ENCODE results near the gene SUPT6H.

DNA sequence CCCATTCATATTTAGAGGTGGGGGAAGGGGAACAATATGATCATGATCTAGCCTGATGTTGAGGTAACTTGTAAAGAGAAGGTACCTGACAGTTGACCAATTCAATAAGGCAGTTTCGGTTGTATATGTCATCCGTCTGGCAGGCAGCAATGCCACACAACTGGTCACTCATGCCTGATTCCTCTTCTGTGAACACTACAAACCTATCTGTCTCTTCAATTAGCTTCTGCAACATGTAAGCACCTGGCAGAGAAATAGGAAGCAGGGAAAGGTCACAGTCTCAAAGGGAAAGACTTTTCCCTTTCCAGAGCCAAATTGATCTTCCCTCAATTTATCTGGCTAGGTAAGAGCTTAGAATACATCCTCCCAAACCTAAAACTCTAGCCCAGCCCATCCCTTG lies 37.9 kb upstream of the SUPT6H start:
- TF ChIP-seq ZNF274 (IDR thresholded peaks at IDR 0.05; ENCODE audit: low read depth, low read length), result no peak
- no peak for TF ChIP-seq YY1 (IDR thresholded peaks at IDR 0.05; ENCODE audit: insufficient read depth, insufficient read length)

Data from NT2/D1 (cell line).